Measurements from ENCODE around the gene HIF1AN. TPM values are rescaled to one million over a fixed set of nuclear protein-coding genes. Genes with fewer than 3 reads are reported as not detected.

Gene HIF1AN
- total RNA-seq, 1 experiment from 2014 or later, result 58.7 TPM

DNA sequence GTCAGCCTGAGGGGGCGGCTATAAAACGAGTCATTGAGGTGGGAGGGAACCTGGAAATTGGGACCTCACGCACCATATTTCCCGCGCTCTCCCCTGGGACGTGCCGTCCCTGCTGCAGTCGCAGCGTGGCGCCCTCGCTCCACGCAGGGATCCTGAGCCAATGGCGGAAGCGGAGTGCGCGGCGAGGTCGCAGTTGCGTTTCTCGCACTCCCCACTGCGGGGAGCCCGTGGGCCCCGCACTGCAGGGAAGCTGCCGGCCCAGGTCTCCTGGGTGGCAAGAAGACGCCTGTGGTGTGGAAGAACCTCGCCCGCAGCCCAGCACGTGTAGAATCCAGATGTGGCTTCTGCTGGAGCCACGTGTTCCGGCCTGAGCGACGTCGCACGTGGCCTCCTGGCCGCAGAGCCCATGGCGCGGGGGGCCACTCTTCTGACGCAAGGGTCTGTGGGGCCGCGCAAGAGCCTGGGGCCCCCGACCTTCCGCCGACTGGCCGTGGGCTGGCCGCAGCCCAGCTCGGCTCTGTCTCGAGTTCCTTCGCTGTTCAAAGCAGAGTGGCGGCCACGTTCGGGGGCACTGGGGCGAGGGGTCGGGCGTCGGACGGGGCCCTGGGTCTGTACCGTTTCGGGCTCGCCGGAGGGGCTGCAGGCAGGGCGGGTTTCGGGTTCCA lies 26.4 kb downstream of the HIF1AN start:
- no peak overlapping the region for H3K27ac ChIP-seq (ENCODE audit: insufficient read length, low read depth, low read length)
- no peak overlapping the region for H3K18ac ChIP-seq (ENCODE audit: insufficient read length, low read depth, low read length)
- peak; percentile 67 for DNase-seq
- H4K20me1 ChIP-seq (ENCODE audit: control insufficient read depth, insufficient read depth, insufficient read length), result no peaks in the 10 kb centered on the region
- no peak overlapping the region for H3K27ac Mint-ChIP-seq
- H2BK12ac ChIP-seq (ENCODE audit: insufficient read length, low read depth, low read length), result no peak overlapping the region
- no peak overlapping the region for H3K4me2 ChIP-seq (ENCODE audit: insufficient read depth, insufficient read length, low read length)
- no peak overlapping the region for H2BK5ac ChIP-seq (ENCODE audit: insufficient read length, low read length)
- peaks cover 11 to 24% of the 10 kb centered on the region in 2 experiments for H3K4me1 Mint-ChIP-seq
- no peak overlapping the region for H3K56ac ChIP-seq (ENCODE audit: insufficient read length, low read depth, low read length)
- no peak overlapping the region for H3K4ac ChIP-seq (ENCODE audit: low read depth, low read length)
- H3K79me1 ChIP-seq (ENCODE audit: insufficient read depth, low read depth, low read length, poor library complexity, severe bottlenecking), result no peaks in the 10 kb centered on the region
- no peaks in the 10 kb centered on the region for H3K9me3 ChIP-seq (ENCODE audit: control insufficient read depth, low read depth, low read length)
- H3T11ph ChIP-seq (ENCODE audit: low read length), result no peak overlapping the region
- no peak overlapping the region for H2AFZ ChIP-seq (ENCODE audit: low read length)
- H2BK15ac ChIP-seq (ENCODE audit: low read depth, low read length), result no peak overlapping the region
- H2BK120ac ChIP-seq (ENCODE audit: low read depth, low read length, poor library complexity, severe bottlenecking), result no peak overlapping the region
- no peaks in the 10 kb centered on the region for H3K4me1 ChIP-seq (ENCODE audit: insufficient read depth, low read length)
- no peak overlapping the region for H4K91ac ChIP-seq (ENCODE audit: insufficient read length, low read depth, low read length)
- H3K36me3 Mint-ChIP-seq (ENCODE audit: insufficient read depth in 1 of 3, low read depth in 3 of 3), result peaks cover 0 to 8% (median under 1%) of the 10 kb centered on the region in 3 experiments; a peak in 3 of 7 replicates
- peaks cover 5% of the 10 kb centered on the region for H3K27me3 Mint-ChIP-seq (ENCODE audit: low read depth)
- no peak overlapping the region for H2AK5ac ChIP-seq (ENCODE audit: insufficient read length, low read length)
- H4K5ac ChIP-seq (ENCODE audit: insufficient read length, low read depth, low read length), result no peak overlapping the region
- H2BK20ac ChIP-seq (ENCODE audit: low read depth, low read length, poor library complexity, severe bottlenecking), result no peak overlapping the region
- no peaks in the 10 kb centered on the region for H3K23me2 ChIP-seq (ENCODE audit: insufficient read length, low read depth, low read length, poor library complexity, severe bottlenecking)
- no peaks in the 10 kb centered on the region; the same call in 1 of the 2 replicates for H3K27me3 ChIP-seq (ENCODE audit: insufficient read depth, low read length)
- peaks cover 0 to 5% of the 10 kb centered on the region in 2 experiments; a peak in 1 of 5 replicates for H3K9me3 Mint-ChIP-seq
- H3K4me3 Mint-ChIP-seq, result no peak overlapping the region
- TF ChIP-seq, protein P1, sequence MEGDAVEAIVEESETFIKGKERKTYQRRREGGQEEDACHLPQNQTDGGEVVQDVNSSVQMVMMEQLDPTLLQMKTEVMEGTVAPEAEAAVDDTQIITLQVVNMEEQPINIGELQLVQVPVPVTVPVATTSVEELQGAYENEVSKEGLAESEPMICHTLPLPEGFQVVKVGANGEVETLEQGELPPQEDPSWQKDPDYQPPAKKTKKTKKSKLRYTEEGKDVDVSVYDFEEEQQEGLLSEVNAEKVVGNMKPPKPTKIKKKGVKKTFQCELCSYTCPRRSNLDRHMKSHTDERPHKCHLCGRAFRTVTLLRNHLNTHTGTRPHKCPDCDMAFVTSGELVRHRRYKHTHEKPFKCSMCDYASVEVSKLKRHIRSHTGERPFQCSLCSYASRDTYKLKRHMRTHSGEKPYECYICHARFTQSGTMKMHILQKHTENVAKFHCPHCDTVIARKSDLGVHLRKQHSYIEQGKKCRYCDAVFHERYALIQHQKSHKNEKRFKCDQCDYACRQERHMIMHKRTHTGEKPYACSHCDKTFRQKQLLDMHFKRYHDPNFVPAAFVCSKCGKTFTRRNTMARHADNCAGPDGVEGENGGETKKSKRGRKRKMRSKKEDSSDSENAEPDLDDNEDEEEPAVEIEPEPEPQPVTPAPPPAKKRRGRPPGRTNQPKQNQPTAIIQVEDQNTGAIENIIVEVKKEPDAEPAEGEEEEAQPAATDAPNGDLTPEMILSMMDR (conservative IDR thresholded peaks at IDR 0.05), result peak; percentile 95
- no peak overlapping the region for H3K23ac ChIP-seq (ENCODE audit: insufficient read length, low read depth, low read length)
- H4K8ac ChIP-seq (replicated peaks; ENCODE audit: insufficient read length, low read depth, low read length), result no peak overlapping the region
- no peak overlapping the region for H3K14ac ChIP-seq (ENCODE audit: insufficient read depth, low read length)
- H3K9ac ChIP-seq (ENCODE audit: extremely low read depth, insufficient read length, low read length), result no peak overlapping the region
- no CpG with 5 or more reads among the region's 62 CpGs for WGBS (ENCODE audit: extremely low coverage, insufficient read length, low lambda C conversion rate)
- no peaks in the 10 kb centered on the region for H3K79me2 ChIP-seq (ENCODE audit: insufficient read depth, low read length)

Data from H9 (cell line).